A549 (cell line): ENCODE data around the gene PIP5KL1.

Experiments used
- BHLHE40 ChIP-seq: IDR thresholded peaks from 2 replicates; pipeline ENCODE4 v1.6.1; 2012; ENCODE audit warnings: low read depth, low read length, inconsistent platforms
- CBX2 ChIP-seq: fragments of 200-600 bp; sonication (generic); IDR thresholded peaks from 2 replicates; pipeline ENCODE4 v1.6.1; 2016; ENCODE audit warnings: low read depth, mild to moderate bottlenecking, borderline replicate concordance
- CBX8 ChIP-seq: fragments of 200-600 bp; sonication (generic); IDR thresholded peaks from 2 replicates; pipeline ENCODE4 v1.6.1; 2016
- KDM1A ChIP-seq: fragments of 200-600 bp; sonication (generic); IDR thresholded peaks from 2 replicates; pipeline ENCODE4 v1.6.1; 2016; ENCODE audit warnings: low read depth, mild to moderate bottlenecking
- POLR2A ChIP-seq: IDR thresholded peaks from 2 replicates; pipeline ENCODE4 v1.6.1; 2012; ENCODE audit warnings: mild to moderate bottlenecking, low read length
- TP53 ChIP-seq: fragments of 250-450 bp; sonication (Bioruptor Pico); IDR thresholded peaks from 2 replicates; pipeline ENCODE4 v1.5.0; 2021; ENCODE audit warnings: mild to moderate bottlenecking, moderate library complexity
- TF ChIP-seq, protein P1 (sequence below): fragments of >200 bp; sonication (Bioruptor Twin); formaldehyde crosslinking; IDR thresholded peaks from 3 replicates; pipeline ENCODE4 v1.5.1; 2016
- TF ChIP-seq, protein P2 (sequence below): fragments of >200 bp; sonication (Bioruptor Twin); formaldehyde crosslinking; IDR thresholded peaks from 3 replicates; pipeline ENCODE4 v1.6.1; 2016
- TF ChIP-seq, protein P3 (sequence below): IDR thresholded peaks from 2 replicates; pipeline ENCODE4 v1.6.1; 2012

DNA sequence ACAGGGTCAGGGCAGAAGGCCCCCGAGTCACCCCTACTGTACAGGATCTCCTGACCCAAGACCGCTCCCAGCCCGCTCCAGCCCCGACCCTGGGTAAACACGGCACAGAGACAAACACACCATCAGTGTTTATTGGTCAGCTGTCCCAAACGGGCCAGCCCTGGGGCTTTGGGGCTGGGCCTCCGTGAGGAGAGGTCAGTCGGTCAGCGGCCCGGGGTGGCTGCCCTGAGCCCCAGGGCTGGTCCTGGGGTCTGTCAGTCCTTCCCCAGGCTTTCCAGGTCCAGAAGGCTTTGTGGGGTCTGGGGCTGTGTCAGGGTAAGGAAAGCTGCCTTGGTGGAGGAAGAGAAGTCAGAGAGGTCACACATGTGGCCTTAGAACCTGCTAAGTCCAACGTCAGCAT is 4.4 kb upstream of the PIP5KL1 start:
- TF ChIP-seq, protein P1, sequence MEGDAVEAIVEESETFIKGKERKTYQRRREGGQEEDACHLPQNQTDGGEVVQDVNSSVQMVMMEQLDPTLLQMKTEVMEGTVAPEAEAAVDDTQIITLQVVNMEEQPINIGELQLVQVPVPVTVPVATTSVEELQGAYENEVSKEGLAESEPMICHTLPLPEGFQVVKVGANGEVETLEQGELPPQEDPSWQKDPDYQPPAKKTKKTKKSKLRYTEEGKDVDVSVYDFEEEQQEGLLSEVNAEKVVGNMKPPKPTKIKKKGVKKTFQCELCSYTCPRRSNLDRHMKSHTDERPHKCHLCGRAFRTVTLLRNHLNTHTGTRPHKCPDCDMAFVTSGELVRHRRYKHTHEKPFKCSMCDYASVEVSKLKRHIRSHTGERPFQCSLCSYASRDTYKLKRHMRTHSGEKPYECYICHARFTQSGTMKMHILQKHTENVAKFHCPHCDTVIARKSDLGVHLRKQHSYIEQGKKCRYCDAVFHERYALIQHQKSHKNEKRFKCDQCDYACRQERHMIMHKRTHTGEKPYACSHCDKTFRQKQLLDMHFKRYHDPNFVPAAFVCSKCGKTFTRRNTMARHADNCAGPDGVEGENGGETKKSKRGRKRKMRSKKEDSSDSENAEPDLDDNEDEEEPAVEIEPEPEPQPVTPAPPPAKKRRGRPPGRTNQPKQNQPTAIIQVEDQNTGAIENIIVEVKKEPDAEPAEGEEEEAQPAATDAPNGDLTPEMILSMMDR: no peak
- TF ChIP-seq, protein P2, sequence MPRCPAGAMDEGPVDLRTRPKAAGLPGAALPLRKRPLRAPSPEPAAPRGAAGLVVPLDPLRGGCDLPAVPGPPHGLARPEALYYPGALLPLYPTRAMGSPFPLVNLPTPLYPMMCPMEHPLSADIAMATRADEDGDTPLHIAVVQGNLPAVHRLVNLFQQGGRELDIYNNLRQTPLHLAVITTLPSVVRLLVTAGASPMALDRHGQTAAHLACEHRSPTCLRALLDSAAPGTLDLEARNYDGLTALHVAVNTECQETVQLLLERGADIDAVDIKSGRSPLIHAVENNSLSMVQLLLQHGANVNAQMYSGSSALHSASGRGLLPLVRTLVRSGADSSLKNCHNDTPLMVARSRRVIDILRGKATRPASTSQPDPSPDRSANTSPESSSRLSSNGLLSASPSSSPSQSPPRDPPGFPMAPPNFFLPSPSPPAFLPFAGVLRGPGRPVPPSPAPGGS: no peak
- TF ChIP-seq, protein P3, sequence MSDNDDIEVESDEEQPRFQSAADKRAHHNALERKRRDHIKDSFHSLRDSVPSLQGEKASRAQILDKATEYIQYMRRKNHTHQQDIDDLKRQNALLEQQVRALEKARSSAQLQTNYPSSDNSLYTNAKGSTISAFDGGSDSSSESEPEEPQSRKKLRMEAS: no peak
- TF ChIP-seq TP53 (CRISPR knock-in tag) (no peak), POLR2A (no peak), BHLHE40 (no peak), KDM1A (no peak), CBX8 (no peak), CBX2 (no peak)
